PFSK-1 (cell line): Measurements from ENCODE around the gene SLC25A33.

Source experiments
- FOXP2 ChIP-seq: optimal IDR thresholded peaks from 2 replicates; pipeline ENCODE3; 2011; ENCODE audit warnings: borderline replicate concordance, control low read depth, inconsistent platforms; ENCODE audit not compliant: insufficient read depth; ENCODE audit errors: extremely low read length, extremely low read depth
- POLR2AphosphoS5 ChIP-seq: IDR thresholded peaks from 2 replicates; pipeline ENCODE4 v1.6.1; 2012; ENCODE audit warnings: low read depth, mild to moderate bottlenecking, control low read depth, low read length, moderate library complexity
- REST ChIP-seq, 2 experiments: IDR thresholded peaks; 2 replicates each; pipeline versions ENCODE4 v1.6.1 to v1.8.0; 2011 to 2012; ENCODE audit warnings: low read depth in 2 of 2, low read length in 2 of 2, control low read depth in 1 of 2, inconsistent platforms in 1 of 2, mild to moderate bottlenecking in 1 of 2, moderate library complexity in 1 of 2; ENCODE audit not compliant: insufficient read depth in 1 of 2
- SIN3A ChIP-seq: IDR thresholded peaks from 2 replicates; pipeline ENCODE4 v1.6.1; 2012; ENCODE audit warnings: mild to moderate bottlenecking, low read length, moderate library complexity, borderline replicate concordance; ENCODE audit not compliant: insufficient read depth
- TAF1 ChIP-seq: IDR thresholded peaks from 2 replicates; pipeline ENCODE4 v1.6.1; 2012; ENCODE audit warnings: low read length, control low read depth, borderline replicate concordance; ENCODE audit not compliant: insufficient read depth

The SLC25A33 gene

GRCh38 chr1:9536301-9536700 lies 3.0 kb upstream of the SLC25A33 start:
- no peak for TF ChIP-seq FOXP2
- TF ChIP-seq REST (IDR thresholded peaks at IDR 0.05; ENCODE audit: insufficient read depth in 1 of 2, low read depth in 2 of 2, low read length in 2 of 2), result no peak
- no peak for TF ChIP-seq SIN3A
- TF ChIP-seq POLR2AphosphoS5, result no peak
- no peak for TF ChIP-seq TAF1

- TF ChIP-seq POLR2AphosphoS5, result no peak
- TF ChIP-seq TAF1, result no peak
- no peak for TF ChIP-seq REST (IDR thresholded peaks at IDR 0.05; ENCODE audit: insufficient read depth in 1 of 2, low read depth in 2 of 2, low read length in 2 of 2)
- no peak for TF ChIP-seq SIN3A
- no peak for TF ChIP-seq FOXP2
Measured at GRCh38 chr1:9537863-9538668, 1.2 kb upstream of the SLC25A33 start.

GRCh38 chr1:9538669-9539164 lies 548 bp upstream of the SLC25A33 start:
- TF ChIP-seq FOXP2 (no peak), SIN3A (no peak), POLR2AphosphoS5 (no peak)

GRCh38 chr1:9539829-9540550 lies 725 bp downstream of the SLC25A33 start:
- TF ChIP-seq REST (IDR thresholded peaks at IDR 0.05; ENCODE audit: insufficient read depth in 1 of 2, low read depth in 2 of 2, low read length in 2 of 2), result no peak
- TF ChIP-seq POLR2AphosphoS5, result no peak
- TF ChIP-seq SIN3A, result no peak
- TF ChIP-seq FOXP2, result no peak
- no peak for TF ChIP-seq TAF1

- TF ChIP-seq SIN3A (no peak), REST (IDR thresholded peaks at IDR 0.05; ENCODE audit: insufficient read depth in 1 of 2, low read depth in 2 of 2, low read length in 2 of 2) (no peak), TAF1 (no peak), FOXP2 (no peak), POLR2AphosphoS5 (no peak)
Measured at GRCh38 chr1:9542430-9542829, 3.2 kb downstream of the SLC25A33 start.
